Measurements from ENCODE around the gene TBC1D10B.

DNA sequence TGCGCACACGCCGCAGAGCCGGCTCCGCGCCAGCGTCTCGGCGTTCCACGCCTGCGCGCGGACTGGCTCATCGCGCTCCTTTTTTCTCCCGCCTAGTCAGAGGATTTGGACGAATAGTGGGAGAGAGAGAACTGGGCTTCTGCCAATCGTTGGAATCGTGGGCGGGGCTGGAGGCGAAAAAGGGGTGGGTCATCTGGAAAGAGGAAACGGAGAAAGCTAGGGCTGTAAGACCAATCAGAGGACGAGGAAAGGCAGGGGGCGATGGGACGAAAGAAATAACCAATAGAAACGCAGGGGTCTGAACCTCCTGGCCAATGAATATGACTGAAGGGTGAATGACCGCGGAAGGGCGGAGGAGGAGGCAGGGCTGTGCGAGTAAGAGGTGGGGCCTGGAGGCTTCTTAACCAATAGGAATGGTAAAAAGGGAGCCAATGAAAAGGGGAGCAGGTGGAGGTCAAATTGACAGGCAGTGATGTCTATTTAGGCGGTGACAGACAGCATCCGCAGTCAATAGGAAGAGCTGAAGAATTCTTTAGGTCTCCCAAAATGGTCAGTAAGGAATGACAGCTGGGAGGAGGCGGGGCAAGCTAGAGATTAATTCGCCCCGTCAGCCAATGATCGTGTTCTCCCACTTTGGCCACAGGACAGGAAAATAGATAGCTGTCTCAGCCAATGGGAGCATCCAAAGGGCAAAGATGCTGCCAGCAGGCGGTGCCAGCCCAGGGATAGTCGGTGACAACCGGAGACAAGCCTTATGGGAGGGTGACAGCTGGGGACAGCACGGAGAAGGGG lies at the start of gene TBC1D10B:
- TF ChIP-seq, protein P1, sequence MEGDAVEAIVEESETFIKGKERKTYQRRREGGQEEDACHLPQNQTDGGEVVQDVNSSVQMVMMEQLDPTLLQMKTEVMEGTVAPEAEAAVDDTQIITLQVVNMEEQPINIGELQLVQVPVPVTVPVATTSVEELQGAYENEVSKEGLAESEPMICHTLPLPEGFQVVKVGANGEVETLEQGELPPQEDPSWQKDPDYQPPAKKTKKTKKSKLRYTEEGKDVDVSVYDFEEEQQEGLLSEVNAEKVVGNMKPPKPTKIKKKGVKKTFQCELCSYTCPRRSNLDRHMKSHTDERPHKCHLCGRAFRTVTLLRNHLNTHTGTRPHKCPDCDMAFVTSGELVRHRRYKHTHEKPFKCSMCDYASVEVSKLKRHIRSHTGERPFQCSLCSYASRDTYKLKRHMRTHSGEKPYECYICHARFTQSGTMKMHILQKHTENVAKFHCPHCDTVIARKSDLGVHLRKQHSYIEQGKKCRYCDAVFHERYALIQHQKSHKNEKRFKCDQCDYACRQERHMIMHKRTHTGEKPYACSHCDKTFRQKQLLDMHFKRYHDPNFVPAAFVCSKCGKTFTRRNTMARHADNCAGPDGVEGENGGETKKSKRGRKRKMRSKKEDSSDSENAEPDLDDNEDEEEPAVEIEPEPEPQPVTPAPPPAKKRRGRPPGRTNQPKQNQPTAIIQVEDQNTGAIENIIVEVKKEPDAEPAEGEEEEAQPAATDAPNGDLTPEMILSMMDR (conservative IDR thresholded peaks at IDR 0.05; ENCODE audit: low read depth, low read length), result no peak; the same call in 1 of the 2 replicates
- TF ChIP-seq EZH2 (IDR thresholded peaks at IDR 0.05; ENCODE audit: low read length, unreplicated experiment), result no peak
- no peak for TF ChIP-seq EZH2phosphoT487 (IDR thresholded peaks at IDR 0.05; ENCODE audit: borderline replicate concordance, low read length)

All from PC-3 (cell line).